Eye (tissue), 1 donor: ENCODE data around the gene NPHS1.

Source experiments
- DNase-seq: peaks from one replicate; pipeline ENCODE4 v3.0.0-alpha.2; 2015

Gene NPHS1

GRCh38 chr19:35879068-35879467 lies 26.8 kb upstream of the NPHS1 start:
- no peak for DNase-seq

- DNase-seq, result no peak
Observed at GRCh38 chr19:35874392-35874930, 22.2 kb upstream of the NPHS1 start.

- DNase-seq, result no peak
Observed at GRCh38 chr19:35872180-35872579, 19.9 kb upstream of the NPHS1 start.

GRCh38 chr19:35871611-35872010 lies 19.3 kb upstream of the NPHS1 start:
- no peak for DNase-seq

- DNase-seq, result no peak
Observed at GRCh38 chr19:35870798-35871197, 18.5 kb upstream of the NPHS1 start.

- peak; percentile 45 for DNase-seq
Observed at GRCh38 chr19:35870124-35870736, 17.9 kb upstream of the NPHS1 start.

- DNase-seq, result peak; percentile 95
Observed at GRCh38 chr19:35869327-35870123, 17.2 kb upstream of the NPHS1 start.

GRCh38 chr19:35868823-35869326 lies 16.6 kb upstream of the NPHS1 start:
- DNase-seq, result no peak

- peak; percentile 91 for DNase-seq
Observed at GRCh38 chr19:35868172-35868822, 16.0 kb upstream of the NPHS1 start, which contains the start of gene APLP1. Gene APLP1 (plus strand): TSS chr19:35868574. CDS start chr19:35868637, 63 bp downstream.

- no peak for DNase-seq
Observed at GRCh38 chr19:35863018-35863417, 10.7 kb upstream of the NPHS1 start.

GRCh38 chr19:35862528-35862927 lies 10.2 kb upstream of the NPHS1 start:
- DNase-seq, result no peak

- DNase-seq, result no peak
Observed at GRCh38 chr19:35861640-35862160, 9.4 kb upstream of the NPHS1 start.

- DNase-seq, result peak; percentile 68
Observed at GRCh38 chr19:35860818-35861639, 8.7 kb upstream of the NPHS1 start.

- DNase-seq, result no peak
Observed at GRCh38 chr19:35860436-35860817, 8.1 kb upstream of the NPHS1 start.

- DNase-seq, result no peak
Observed at GRCh38 chr19:35859414-35859813, 7.1 kb upstream of the NPHS1 start.

GRCh38 chr19:35858311-35858710 lies 6.0 kb upstream of the NPHS1 start:
- no peak for DNase-seq

GRCh38 chr19:35856546-35857149 lies 4.3 kb upstream of the NPHS1 start, which contains the start of gene KIRREL2:
Gene KIRREL2 (plus strand): TSS chr19:35856911. CDS start chr19:35857120, 209 bp downstream.
- peak; percentile 89 for DNase-seq

GRCh38 chr19:35853038-35853756 lies 893 bp upstream of the NPHS1 start:
- no peak for DNase-seq

GRCh38 chr19:35851213-35852028 lies 883 bp downstream of the NPHS1 start:
- peak; percentile 32 for DNase-seq

- DNase-seq, result no peak
Observed at GRCh38 chr19:35848919-35849505, 3.3 kb downstream of the NPHS1 start.
